Esophagus squamous epithelium (tissue), 5 donors: Measurements from ENCODE around the gene CLCN1. TPM values are rescaled to one million over a fixed set of nuclear protein-coding genes. Genes with fewer than 3 reads are reported as not detected.

ENCODE experiments used
- DNase-seq: peaks from one replicate; lab custom pipeline; 2025; lab: John Stamatoyannopoulos, UW
- H3K27ac ChIP-seq, 4 donors: fragments of 200-600 bp; sonication (generic); one replicate each; pipeline ENCODE4 v1.5.1; 2016 to 2019; ENCODE audit warnings: mild to moderate bottlenecking in 1 of 4
- H3K27me3 ChIP-seq, 4 donors: fragments of 200-600 bp; sonication (generic); 1 replicate in 3 of 4; 2 replicates in 1 of 4; pipeline versions ENCODE4 v1.5.1 to v1.6.0; 2017 to 2021; ENCODE audit warnings: antibody characterized with exemption in 1 of 4
- H3K36me3 ChIP-seq, 3 donors: fragments of 200-600 bp; sonication (generic); one replicate each; pipeline ENCODE4 v1.5.1; 2016 to 2019
- H3K4me1 ChIP-seq, 3 donors: fragments of 200-600 bp; sonication (generic); one replicate each; pipeline ENCODE4 v1.5.1; 2017 to 2019
- H3K4me3 ChIP-seq, 4 donors: fragments of 200-600 bp; sonication (generic); 1 replicate in 3 of 4; 2 replicates in 1 of 4; pipeline ENCODE4 v1.5.1; 2016 to 2019; ENCODE audit warnings: mild to moderate bottlenecking in 2 of 4, moderate library complexity in 1 of 4
- H3K9me3 ChIP-seq, 3 donors: fragments of 200-600 bp; sonication (generic); one replicate each; pipeline ENCODE4 v1.5.1; 2016 to 2019
- CTCF ChIP-seq, 6 experiments: fragments of 450-650 bp in 4 of 6; fragments of 200-600 bp in 2 of 6; sonication (generic) in 2 of 6; IDR thresholded peaks; one replicate each; pipeline ENCODE4 v1.5.1; 2016 to 2019; ENCODE audit warnings: antibody characterized with exemption in 6 of 6, mild to moderate bottlenecking in 4 of 6, moderate library complexity in 4 of 6
- POLR2A ChIP-seq, 4 donors: fragments of 450-650 bp; IDR thresholded peaks; one replicate each; pipeline ENCODE4 v1.6.1; 2017; ENCODE audit warnings: antibody characterized with exemption in 4 of 4, mild to moderate bottlenecking in 4 of 4, moderate library complexity in 3 of 4
- WGBS, 2 donors: methylation state at CpG; one replicate each; pipeline ENCODE4 v1.1.5; 2018; 5-methylcytosine and 5-hydroxymethylcytosine counted together
- intact Hi-C: fragments of 100-400 bp; cut with DNase I; formaldehyde crosslinking; loops from one replicate; pipeline ENCODE4 v1.15.0; 2022
- total RNA-seq, 4 donors: library from RNA; depleted of rRNA; stranded (reverse); fragments of >200 nt; gene quantifications; one replicate each; pipeline ENCODE4 v1.1.0, GENCODE V29; 2016
- donor health status: DM: yes; HTN: yes; CAD: no.

The CLCN1 gene
- total RNA-seq, 4 donors from 2014 or later: under 0.01 to 0.91 (median 0.13) TPM; not detected in 1

- Histone ChIP-seq H3K9me3 (no peaks in the 10 kb centered on the region), H3K36me3 (peaks cover 0 to 90% (median 6%) of the 10 kb centered on the region in 3 donors), H3K4me3 (no peak overlapping the region), H3K4me1 (peaks cover 0 to 29% (median 6%) of the 10 kb centered on the region in 3 donors), H3K27ac (no peak overlapping the region), H3K27me3 (no peaks in the 10 kb centered on the region)
- DNase-seq: no peak
- 77 to 89% methylated on average over 8 to 15 of the region's 16 CpGs for WGBS, 2 donors
- intact Hi-C loops: no loop called here
- TF ChIP-seq POLR2A (IDR thresholded peaks at IDR 0.05): no peak
- no peak for TF ChIP-seq CTCF (IDR thresholded peaks at IDR 0.05)
Measured at GRCh38 chr7:143397710-143398530, 82.0 kb downstream of the CLCN1 start.

- intact Hi-C loops: no loop called here
- Histone ChIP-seq H3K4me3 (no peak overlapping the region), H3K9me3 (no peaks in the 10 kb centered on the region), H3K27me3 (no peaks in the 10 kb centered on the region), H3K36me3 (peaks cover 0 to 89% (median 6%) of the 10 kb centered on the region in 3 donors), H3K27ac (no peak overlapping the region), H3K4me1 (peaks cover 0 to 22% (median 0%) of the 10 kb centered on the region in 3 donors)
- TF ChIP-seq POLR2A (IDR thresholded peaks at IDR 0.05): no peak
- TF ChIP-seq CTCF (IDR thresholded peaks at IDR 0.05): no peak
- DNase-seq: no peak
- 75% methylated on average over 4 of the region's 14 CpGs; no CpG with 5 or more reads in 1 of the 2 donors for WGBS, 2 donors
Measured at GRCh38 chr7:143398616-143399015, 82.7 kb downstream of the CLCN1 start.

GRCh38 chr7:143399151-143399550, 83.2 kb downstream of the CLCN1 start:
- Histone ChIP-seq H3K4me3 (no peak overlapping the region), H3K36me3 (peaks cover 0 to 89% (median 6%) of the 10 kb centered on the region in 3 donors), H3K9me3 (no peaks in the 10 kb centered on the region), H3K27ac (no peak overlapping the region), H3K4me1 (peaks cover 0 to 17% (median 0%) of the 10 kb centered on the region in 3 donors), H3K27me3 (no peaks in the 10 kb centered on the region)
- 90 to 100% methylated on average over 2 of the region's 8 CpGs for WGBS, 2 donors
- TF ChIP-seq POLR2A (IDR thresholded peaks at IDR 0.05): no peak
- TF ChIP-seq CTCF (IDR thresholded peaks at IDR 0.05): no peak
- intact Hi-C loops: no loop called here
- DNase-seq: no peak

GRCh38 chr7:143399642-143400041, 83.7 kb downstream of the CLCN1 start:
- H3K36me3 ChIP-seq: peaks cover 0 to 89% (median 6%) of the 10 kb centered on the region in 3 donors
- no peaks in the 10 kb centered on the region for H3K9me3 ChIP-seq
- WGBS, 2 donors: 95 to 96% methylated on average over 9 to 12 of the region's 20 CpGs
- H3K4me1 ChIP-seq: peaks cover 0 to 17% (median 0%) of the 10 kb centered on the region in 3 donors
- H3K4me3 ChIP-seq: no peak overlapping the region
- H3K27me3 ChIP-seq: no peaks in the 10 kb centered on the region
- intact Hi-C loops: no loop called here
- TF ChIP-seq POLR2A (IDR thresholded peaks at IDR 0.05) (no peak), CTCF (IDR thresholded peaks at IDR 0.05) (no peak)
- DNase-seq: no peak
- no peak overlapping the region for H3K27ac ChIP-seq

- H3K4me1 ChIP-seq: peaks cover 0 to 17% (median 0%) of the 10 kb centered on the region in 3 donors
- H3K36me3 ChIP-seq: peaks cover 0 to 81% (median 6%) of the 10 kb centered on the region in 3 donors
- H3K9me3 ChIP-seq: no peaks in the 10 kb centered on the region
- WGBS, 2 donors: 89 to 94% methylated on average over 7 to 12 of the region's 12 CpGs
- intact Hi-C loops: no loop called here
- TF ChIP-seq CTCF (IDR thresholded peaks at IDR 0.05) (no peak), POLR2A (IDR thresholded peaks at IDR 0.05) (no peak)
- DNase-seq: no peak
- no peak overlapping the region for H3K27ac ChIP-seq
- no peak overlapping the region for H3K4me3 ChIP-seq
- no peaks in the 10 kb centered on the region for H3K27me3 ChIP-seq
Measured at GRCh38 chr7:143401265-143401664, 85.4 kb downstream of the CLCN1 start.
